OCI-LY3 (cell line): ENCODE results near the gene IQCN.

Experiments used
- H2AFZ ChIP-seq: fragments of 200-600, 300-600 bp; shearing (Covaris generic); 2 replicates; pipeline ENCODE4 v1.6.0; 2014; ENCODE audit warnings: antibody characterized with exemption, low read depth, low read length
- H3K27ac ChIP-seq: fragments of 200-600, 300-600 bp; sonication (generic); 2 replicates; pipeline ENCODE4 v1.5.1; 2014; ENCODE audit warnings: mild to moderate bottlenecking, low read length, moderate library complexity, mixed read lengths
- H3K27me3 ChIP-seq: fragments of 200-600, 300-600 bp; sonication (generic); 2 replicates; pipeline ENCODE4 v1.6.1; 2014; ENCODE audit warnings: low read depth, low read length, mixed read lengths
- H3K36me3 ChIP-seq: fragments of 200-600, 300-600 bp; sonication (generic); replicated peaks from 2 replicates; pipeline ENCODE3; 2014; ENCODE audit warnings: low read depth, low read length, mixed read lengths
- H3K4me1 ChIP-seq: fragments of 300-600, 200-600 bp; sonication (generic); 2 replicates; pipeline ENCODE4 v1.6.1; 2014; ENCODE audit warnings: low read length, mixed read lengths
- H3K4me2 ChIP-seq: fragments of 200-600, 300-600 bp; sonication (generic); 2 replicates; pipeline ENCODE4 v1.6.1; 2014; ENCODE audit warnings: low read length, mixed read lengths
- H3K4me3 ChIP-seq: fragments of 300-600, 200-600 bp; sonication (generic); 2 replicates; pipeline ENCODE4 v1.5.1; 2014; ENCODE audit warnings: antibody characterized with exemption, mild to moderate bottlenecking, low read length, moderate library complexity
- H3K79me2 ChIP-seq: fragments of 300-600, 200-600 bp; shearing (Covaris generic); 2 replicates; pipeline ENCODE4 v1.6.1; 2014; ENCODE audit warnings: mild to moderate bottlenecking, low read length, mixed read lengths
- H3K9ac ChIP-seq: fragments of 300-600, 200-600 bp; shearing (Covaris generic); 2 replicates; pipeline ENCODE4 v1.6.0; 2014; ENCODE audit warnings: mild to moderate bottlenecking, low read length, moderate library complexity
- H3K9me3 ChIP-seq: fragments of 200-600, 300-600 bp; shearing (Covaris generic); 2 replicates; pipeline ENCODE4 v1.6.1; 2014; ENCODE audit warnings: low read length, mixed read lengths; ENCODE audit not compliant: insufficient read depth
- H4K20me1 ChIP-seq: fragments of 200-600, 300-600 bp; sonication (generic); 2 replicates; pipeline ENCODE4 v1.6.1; 2016; ENCODE audit warnings: low read length, mixed read lengths; ENCODE audit not compliant: insufficient read depth
- CTCF ChIP-seq: fragments of 200-600, 300-600 bp; sonication (generic); IDR thresholded peaks from 2 replicates; pipeline ENCODE4 v1.5.1; 2014; ENCODE audit warnings: antibody characterized with exemption, low read length, low read depth
- EZH2phosphoT487 ChIP-seq: fragments of 200-600 bp; shearing (Covaris generic); IDR thresholded peaks from 2 replicates; pipeline ENCODE4 v1.6.1; 2018; ENCODE audit warnings: antibody characterized with exemption, mixed run types, low read depth

IQCN gene

GRCh38 chr19:18281082-18282020 is 7.1 kb upstream of the IQCN start, which contains the start of gene JUND:
JUND (minus strand) TSS chr19:18281622; CDS start chr19:18281484, 138 bp downstream.
- Histone ChIP-seq H3K79me2 (peaks cover 47% of the 10 kb centered on the region), H2AFZ (no peak within 1 kb of the TSS), H3K27me3 (no peaks in the 10 kb centered on the region), H3K4me1 (peaks cover 27% of the 10 kb centered on the region), H3K27ac (peak within 1 kb of the TSS; percentile 92), H3K9ac (peak within 1 kb of the TSS; percentile 92), H3K9me3 (no peaks in the 10 kb centered on the region), H3K36me3 (peaks cover 20% of the 10 kb centered on the region), H3K4me2 (peak within 1 kb of the TSS; percentile 99), H4K20me1 (peaks cover 16% of the 10 kb centered on the region), H3K4me3 (peak within 1 kb of the TSS; percentile 81)
- TF ChIP-seq CTCF (0 out of 2 replicates have a peak, but pooled peaks have one; percentile 9), EZH2phosphoT487 (no peak)

- Histone ChIP-seq H4K20me1 (peaks cover 16% of the 10 kb centered on the region), H3K4me3 (peak overlapping the region; percentile 81), H3K79me2 (peaks cover 47% of the 10 kb centered on the region), H3K9ac (peak overlapping the region; percentile 91), H3K27ac (peak overlapping the region; percentile 92), H3K4me1 (peaks cover 27% of the 10 kb centered on the region), H3K9me3 (no peaks in the 10 kb centered on the region), H3K27me3 (no peaks in the 10 kb centered on the region), H3K36me3 (peaks cover 20% of the 10 kb centered on the region), H3K4me2 (peak overlapping the region; percentile 69), H2AFZ (no peak overlapping the region)
- no peak for TF ChIP-seq CTCF
- TF ChIP-seq EZH2phosphoT487 = no peak
These were observed 6.2 kb upstream of the IQCN start for GRCh38 chr19:18280247-18281081.

- no peaks in the 10 kb centered on the region for H3K9me3 ChIP-seq
- peak overlapping the region; percentile 81 for H3K4me3 ChIP-seq
- H2AFZ ChIP-seq = no peak overlapping the region
- peaks cover 16% of the 10 kb centered on the region for H4K20me1 ChIP-seq
- no peaks in the 10 kb centered on the region for H3K27me3 ChIP-seq
- H3K4me1 ChIP-seq = peaks cover 24% of the 10 kb centered on the region
- peak; percentile 99 for TF ChIP-seq CTCF
- TF ChIP-seq EZH2phosphoT487 = no peak
- H3K9ac ChIP-seq = peak overlapping the region; percentile 91
- peaks cover 20% of the 10 kb centered on the region for H3K36me3 ChIP-seq
- peak overlapping the region; percentile 92 for H3K27ac ChIP-seq
- H3K4me2 ChIP-seq = peak overlapping the region; percentile 69
- H3K79me2 ChIP-seq = peaks cover 47% of the 10 kb centered on the region
These were observed 5.4 kb upstream of the IQCN start for GRCh38 chr19:18279516-18280246.

- Histone ChIP-seq H3K36me3 (peaks cover 20% of the 10 kb centered on the region), H3K9me3 (no peaks in the 10 kb centered on the region), H3K4me2 (peak overlapping the region; percentile 69), H2AFZ (no peak overlapping the region), H3K4me3 (peak overlapping the region; percentile 81), H3K9ac (peak overlapping the region; percentile 91), H3K4me1 (peaks cover 23% of the 10 kb centered on the region), H4K20me1 (peaks cover 16% of the 10 kb centered on the region), H3K27ac (peak overlapping the region; percentile 92), H3K79me2 (peaks cover 47% of the 10 kb centered on the region), H3K27me3 (no peaks in the 10 kb centered on the region)
- TF ChIP-seq EZH2phosphoT487 (no peak), CTCF (no peak)
These were observed 4.9 kb upstream of the IQCN start for GRCh38 chr19:18279266-18279515.
